Hair follicular keratinocyte (primary cell): Measurements from ENCODE around the gene KRTAP9-1. TPM values are rescaled to one million over a fixed set of nuclear protein-coding genes. Genes with fewer than 3 reads are reported as not detected.

Experiments used
- total RNA-seq: library from RNA; depleted of rRNA; stranded (reverse); fragments of >200 nt; gene quantifications from 2 replicates; pipeline ENCODE4 v1.2.3, GENCODE V29; 2015

The KRTAP9-1 gene, protein sequence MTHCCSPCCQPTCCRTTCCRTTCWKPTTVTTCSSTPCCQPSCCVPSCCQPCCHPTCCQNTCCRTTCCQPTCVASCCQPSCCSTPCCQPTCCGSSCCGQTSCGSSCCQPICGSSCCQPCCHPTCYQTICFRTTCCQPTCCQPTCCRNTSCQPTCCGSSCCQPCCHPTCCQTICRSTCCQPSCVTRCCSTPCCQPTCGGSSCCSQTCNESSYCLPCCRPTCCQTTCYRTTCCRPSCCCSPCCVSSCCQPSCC
- total RNA-seq = not detected in 2 replicates

GRCh38 chr17:41189837-41190318 is at the start of gene KRTAP9-1:
Gene KRTAP9-1 (plus strand): TSS chr17:41189887. CDS start chr17:41189887, 0 bp downstream.

DNA sequence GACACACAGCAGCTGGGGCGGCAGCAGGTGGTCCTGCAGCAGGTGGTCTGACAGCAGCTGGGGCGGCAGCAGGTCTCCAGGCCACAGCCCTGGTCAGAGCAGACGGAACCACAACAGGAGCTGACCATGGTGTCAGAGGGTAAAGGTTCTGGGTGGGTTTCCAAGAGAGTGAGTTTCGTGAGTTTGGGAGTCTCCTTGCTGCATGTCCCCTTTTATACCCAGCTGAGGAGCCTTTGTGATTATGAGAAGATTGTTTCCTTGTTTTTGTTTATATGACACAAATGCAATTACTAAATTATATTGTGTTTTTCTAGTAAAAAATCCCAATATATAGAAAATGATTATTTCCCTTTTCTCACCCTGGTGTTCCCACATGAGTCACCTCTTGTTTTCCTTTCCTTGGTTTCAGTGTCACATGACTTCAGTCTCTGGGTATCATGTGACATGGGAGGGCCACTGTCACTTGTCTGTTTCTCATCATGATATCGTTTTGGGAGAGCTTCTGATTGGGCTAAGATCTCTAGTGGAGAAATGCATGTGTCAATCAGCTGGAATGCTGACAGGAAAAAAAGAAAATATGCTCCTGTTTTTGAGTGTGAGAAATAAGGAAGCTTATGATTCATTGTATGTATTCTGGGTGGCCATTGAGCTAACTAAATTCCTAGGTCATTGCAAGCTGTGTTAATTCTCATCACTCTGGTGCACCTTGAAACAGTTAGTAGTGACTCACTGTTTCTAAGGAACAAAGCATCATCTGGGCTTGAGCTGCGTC is 49.1 kb upstream of the KRTAP9-1 start, which contains the start of gene KRTAP4-6:
TSS of gene KRTAP4-6 (minus strand) at position 185 of the 772 bp plus-strand sequence. CDS start at position 128, 57 bp downstream.

DNA sequence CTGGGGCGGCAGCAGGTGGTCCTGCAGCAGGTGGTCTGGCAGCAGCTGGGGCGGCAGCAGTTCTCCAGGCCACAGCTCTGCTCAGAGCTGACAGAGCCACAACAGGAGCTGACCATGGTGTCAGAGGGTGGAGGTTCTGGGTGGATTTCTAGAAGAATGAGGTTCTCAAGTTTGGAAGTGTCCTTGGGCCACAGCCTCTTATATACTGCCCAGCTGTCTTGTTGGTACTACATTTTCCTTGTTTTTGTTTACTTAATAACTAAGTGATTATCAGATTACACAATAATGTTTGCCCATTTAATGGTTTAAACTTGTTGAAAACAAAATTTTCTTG is 40.1 kb upstream of the KRTAP9-1 start, which contains the start of gene KRTAP4-5:
TSS of gene KRTAP4-5 (minus strand) at position 174 of the 334 bp plus-strand sequence. CDS start at position 116, 58 bp downstream.

GRCh38 chr17:41160648-41161047 is 29.0 kb upstream of the KRTAP9-1 start, which contains the start of gene KRTAP4-4:
Gene KRTAP4-4 (minus strand): TSS chr17:41160748. CDS start chr17:41160691, 57 bp downstream.

DNA sequence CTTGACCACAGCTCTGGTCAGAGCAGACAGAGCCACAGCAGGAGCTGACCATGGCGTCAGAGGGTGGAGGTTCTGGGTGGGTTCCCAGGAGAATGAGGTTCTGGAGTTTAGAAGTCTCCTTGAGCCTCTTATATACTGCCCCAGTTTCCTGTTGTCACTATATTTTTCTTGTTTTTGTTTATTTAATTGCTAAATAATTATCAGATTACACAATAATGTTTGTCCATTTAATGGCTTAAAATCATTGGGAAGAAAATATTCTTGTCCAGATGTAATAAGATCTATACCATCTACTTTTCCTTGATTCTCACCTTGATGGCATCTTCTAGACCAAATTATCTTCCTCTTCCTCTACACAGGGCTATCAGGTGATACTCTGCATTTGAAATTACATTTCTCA is 21.6 kb upstream of the KRTAP9-1 start, which contains the start of gene KRTAP4-3:
TSS of gene KRTAP4-3 (minus strand) at position 101 of the 400 bp plus-strand sequence. CDS start at position 52, 49 bp downstream.

GRCh38 chr17:41177727-41178271 is 11.9 kb upstream of the KRTAP9-1 start, which contains the start of gene KRTAP4-2:
Gene KRTAP4-2 (minus strand): TSS chr17:41178221. CDS start chr17:41178164, 57 bp downstream.

GRCh38 chr17:41184480-41184961 is 5.2 kb upstream of the KRTAP9-1 start, which contains the start of gene KRTAP4-1:
Gene KRTAP4-1 (minus strand): TSS chr17:41184911. CDS start chr17:41184854, 57 bp downstream.

DNA sequence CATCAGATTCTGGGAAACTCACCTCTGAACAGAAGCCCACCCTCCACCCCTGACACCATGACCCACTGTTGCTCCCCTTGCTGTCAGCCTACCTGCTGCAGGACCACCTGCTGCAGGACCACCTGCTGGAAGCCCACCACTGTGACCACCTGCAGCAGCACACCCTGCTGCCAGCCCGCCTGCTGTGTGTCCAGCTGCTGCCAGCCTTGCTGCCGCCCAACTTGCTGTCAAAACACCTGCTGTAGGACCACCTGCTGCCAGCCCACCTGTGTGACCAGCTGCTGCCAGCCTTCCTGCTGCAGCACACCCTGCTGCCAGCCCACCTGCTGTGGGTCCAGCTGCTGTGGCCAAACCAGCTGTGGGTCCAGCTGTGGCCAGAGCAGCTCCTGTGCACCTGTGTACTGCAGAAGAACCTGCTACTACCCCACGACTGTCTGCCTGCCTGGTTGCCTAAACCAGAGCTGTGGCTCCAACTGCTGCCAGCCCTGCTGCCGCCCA is 37.0 kb downstream of the KRTAP9-1 start, which contains the start of gene KRTAP9-2:
TSS of gene KRTAP9-2 (plus strand) at position 51 of the 498 bp plus-strand sequence. CDS start at position 58, 7 bp downstream.

GRCh38 chr17:41232399-41233105 is 42.9 kb downstream of the KRTAP9-1 start, which contains the start of gene KRTAP9-3:
Gene KRTAP9-3 (plus strand): TSS chr17:41232449. CDS start chr17:41232502, 53 bp downstream.

DNA sequence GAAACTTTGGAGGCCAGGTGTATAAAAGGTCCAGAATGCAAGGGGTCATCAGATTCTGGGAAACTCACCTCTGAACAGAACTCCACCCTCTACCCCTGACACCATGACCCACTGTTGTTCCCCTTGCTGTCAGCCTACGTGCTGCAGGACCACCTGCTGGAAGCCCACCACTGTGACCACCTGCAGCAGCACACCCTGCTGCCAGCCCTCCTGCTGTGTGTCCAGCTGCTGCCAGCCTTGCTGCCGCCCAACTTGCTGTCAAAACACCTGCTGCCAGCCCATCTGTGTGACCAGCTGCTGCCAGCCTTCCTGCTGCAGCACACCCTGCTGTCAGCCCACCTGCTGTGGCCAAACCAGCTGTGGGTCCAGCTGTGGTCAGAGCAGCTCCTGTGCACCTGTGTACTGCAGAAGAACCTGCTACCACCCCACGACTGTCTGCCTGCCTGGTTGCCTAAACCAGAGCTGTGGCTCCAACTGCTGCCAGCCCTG is 48.3 kb downstream of the KRTAP9-1 start, which contains the start of gene KRTAP9-8:
TSS of gene KRTAP9-8 (plus strand) at position 51 of the 489 bp plus-strand sequence. CDS start at position 104, 53 bp downstream.

Other genes starting within 250 kb of the KRTAP9-1 start
- not detected in 2 replicates for gene KRT39, start 222.9 kb upstream of the KRTAP9-1 start, total RNA-seq
- gene KRT40, start 205.6 kb upstream of the KRTAP9-1 start, total RNA-seq = not detected in 2 replicates
- not detected in 2 replicates for gene KRTAP3-3, start 195.7 kb upstream of the KRTAP9-1 start, total RNA-seq
- not detected in 2 replicates for gene KRTAP3-2, start 190.0 kb upstream of the KRTAP9-1 start, total RNA-seq
- gene KRTAP3-1, start 180.8 kb upstream of the KRTAP9-1 start, total RNA-seq = not detected in 2 replicates
- not detected in 2 replicates for gene KRTAP1-5, start 162.7 kb upstream of the KRTAP9-1 start, total RNA-seq
- not detected in 2 replicates for gene KRTAP1-4, start 159.7 kb upstream of the KRTAP9-1 start, total RNA-seq
- not detected in 2 replicates for gene KRTAP1-3, start 155.0 kb upstream of the KRTAP9-1 start, total RNA-seq
- gene KRTAP1-1, start 148.4 kb upstream of the KRTAP9-1 start, total RNA-seq = not detected in 2 replicates
- gene KRTAP2-1, start 142.6 kb upstream of the KRTAP9-1 start, total RNA-seq = not detected in 2 replicates
- not detected in 2 replicates for gene KRTAP2-2, start 134.7 kb upstream of the KRTAP9-1 start, total RNA-seq
- 0.15 and 0.62 TPM in 2 replicates for gene KRTAP2-3, start 129.8 kb upstream of the KRTAP9-1 start, total RNA-seq
- gene KRTAP2-4, start 124.0 kb upstream of the KRTAP9-1 start, total RNA-seq = not detected in 2 replicates
- not detected in 2 replicates for gene KRTAP4-7, start 105.7 kb upstream of the KRTAP9-1 start, total RNA-seq
- gene KRTAP4-8, start 91.7 kb upstream of the KRTAP9-1 start, total RNA-seq = not detected in 2 replicates
- gene KRTAP4-16, start 87.7 kb upstream of the KRTAP9-1 start, total RNA-seq = not detected in 2 replicates
- gene KRTAP4-9, start 84.5 kb upstream of the KRTAP9-1 start, total RNA-seq = not detected in 2 replicates
- not detected in 2 replicates for gene KRTAP4-11, start 71.5 kb upstream of the KRTAP9-1 start, total RNA-seq
- gene KRTAP4-12, start 65.7 kb upstream of the KRTAP9-1 start, total RNA-seq = not detected in 2 replicates
- not detected in 2 replicates for gene KRTAP4-6, start 49.3 kb upstream of the KRTAP9-1 start, total RNA-seq
- gene KRTAP4-5, start 40.1 kb upstream of the KRTAP9-1 start, total RNA-seq = not detected in 2 replicates
- not detected in 2 replicates for gene KRTAP4-4, start 29.1 kb upstream of the KRTAP9-1 start, total RNA-seq
- gene KRTAP4-3, start 21.7 kb upstream of the KRTAP9-1 start, total RNA-seq = not detected in 2 replicates
- not detected in 2 replicates for gene KRTAP4-2, start 11.7 kb upstream of the KRTAP9-1 start, total RNA-seq
- gene KRTAP4-1, start 5.0 kb upstream of the KRTAP9-1 start, total RNA-seq = not detected in 2 replicates
- not detected in 2 replicates for gene KRTAP9-2, start 36.8 kb downstream of the KRTAP9-1 start, total RNA-seq
- gene KRTAP9-3, start 42.6 kb downstream of the KRTAP9-1 start, total RNA-seq = not detected in 2 replicates
- gene KRTAP9-8, start 48.1 kb downstream of the KRTAP9-1 start, total RNA-seq = not detected in 2 replicates
- not detected in 2 replicates for gene KRTAP9-4, start 59.8 kb downstream of the KRTAP9-1 start, total RNA-seq
- gene KRTAP9-9, start 65.5 kb downstream of the KRTAP9-1 start, total RNA-seq = not detected in 2 replicates
- gene KRTAP9-6, start 75.5 kb downstream of the KRTAP9-1 start, total RNA-seq = not detected in 2 replicates
- not detected in 2 replicates for gene KRTAP9-7, start 85.8 kb downstream of the KRTAP9-1 start, total RNA-seq
- gene KRTAP29-1, start 113.0 kb downstream of the KRTAP9-1 start, total RNA-seq = not detected in 2 replicates
- not detected in 2 replicates for gene KRTAP16-1, start 119.4 kb downstream of the KRTAP9-1 start, total RNA-seq
- gene KRTAP17-1, start 125.8 kb downstream of the KRTAP9-1 start, total RNA-seq = not detected in 2 replicates
- not detected in 2 replicates for gene KRT33A, start 160.9 kb downstream of the KRTAP9-1 start, total RNA-seq
- gene KRT33B, start 179.9 kb downstream of the KRTAP9-1 start, total RNA-seq = 0.47 TPM in 1 of 2 replicates, not detected in the other
- gene KRT34, start 192.4 kb downstream of the KRTAP9-1 start, total RNA-seq = 3.3 and 6.6 TPM in 2 replicates
- gene KRT31, start 207.7 kb downstream of the KRTAP9-1 start, total RNA-seq = 0.23 TPM in 1 of 2 replicates, not detected in the other
- not detected in 2 replicates for gene KRT37, start 234.7 kb downstream of the KRTAP9-1 start, total RNA-seq